Measurements from ENCODE around the gene ATE1. TPM values are rescaled to one million over a fixed set of nuclear protein-coding genes. Genes with fewer than 3 reads are reported as not detected.

Gene ATE1
- total RNA-seq, 1 donor from 2014 or later: 6.9 TPM

DNA sequence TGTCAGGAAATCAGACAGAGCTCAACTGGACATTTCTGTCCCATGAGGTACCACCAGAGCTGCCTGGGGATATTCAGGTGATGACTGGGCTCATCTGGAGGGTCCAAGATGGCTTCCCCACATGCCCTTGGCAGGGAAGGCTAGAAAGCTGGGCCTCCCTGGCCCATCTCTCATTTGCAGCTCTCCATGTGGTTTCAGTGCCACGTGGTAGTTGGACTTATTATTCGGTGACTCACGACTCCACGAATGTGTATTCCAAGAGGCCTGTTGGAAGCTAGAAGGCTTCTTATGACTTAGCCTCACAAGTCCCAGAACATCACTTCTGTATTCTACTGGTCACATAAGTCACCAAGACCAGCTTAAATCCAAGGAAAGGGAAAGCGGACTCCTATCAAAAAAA, 24.4 kb upstream of the ATE1 start:
- Histone ChIP-seq H3K4me3 (no peak overlapping the region), H3K36me3 (peaks cover 0 to 16% of the 10 kb centered on the region in 2 donors), H3K27me3 (no peaks in the 10 kb centered on the region), H3K27ac (no peak overlapping the region), H3K9me3 (no peaks in the 10 kb centered on the region), H3K4me1 (no peaks in the 10 kb centered on the region)
- TF ChIP-seq, protein P1, sequence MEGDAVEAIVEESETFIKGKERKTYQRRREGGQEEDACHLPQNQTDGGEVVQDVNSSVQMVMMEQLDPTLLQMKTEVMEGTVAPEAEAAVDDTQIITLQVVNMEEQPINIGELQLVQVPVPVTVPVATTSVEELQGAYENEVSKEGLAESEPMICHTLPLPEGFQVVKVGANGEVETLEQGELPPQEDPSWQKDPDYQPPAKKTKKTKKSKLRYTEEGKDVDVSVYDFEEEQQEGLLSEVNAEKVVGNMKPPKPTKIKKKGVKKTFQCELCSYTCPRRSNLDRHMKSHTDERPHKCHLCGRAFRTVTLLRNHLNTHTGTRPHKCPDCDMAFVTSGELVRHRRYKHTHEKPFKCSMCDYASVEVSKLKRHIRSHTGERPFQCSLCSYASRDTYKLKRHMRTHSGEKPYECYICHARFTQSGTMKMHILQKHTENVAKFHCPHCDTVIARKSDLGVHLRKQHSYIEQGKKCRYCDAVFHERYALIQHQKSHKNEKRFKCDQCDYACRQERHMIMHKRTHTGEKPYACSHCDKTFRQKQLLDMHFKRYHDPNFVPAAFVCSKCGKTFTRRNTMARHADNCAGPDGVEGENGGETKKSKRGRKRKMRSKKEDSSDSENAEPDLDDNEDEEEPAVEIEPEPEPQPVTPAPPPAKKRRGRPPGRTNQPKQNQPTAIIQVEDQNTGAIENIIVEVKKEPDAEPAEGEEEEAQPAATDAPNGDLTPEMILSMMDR (IDR thresholded peaks at IDR 0.05): no peak
- intact Hi-C loops (cut with DNase I): no loop called here
- no peak for DNase-seq (ENCODE audit: low spot score in 2 of 2)

DNA sequence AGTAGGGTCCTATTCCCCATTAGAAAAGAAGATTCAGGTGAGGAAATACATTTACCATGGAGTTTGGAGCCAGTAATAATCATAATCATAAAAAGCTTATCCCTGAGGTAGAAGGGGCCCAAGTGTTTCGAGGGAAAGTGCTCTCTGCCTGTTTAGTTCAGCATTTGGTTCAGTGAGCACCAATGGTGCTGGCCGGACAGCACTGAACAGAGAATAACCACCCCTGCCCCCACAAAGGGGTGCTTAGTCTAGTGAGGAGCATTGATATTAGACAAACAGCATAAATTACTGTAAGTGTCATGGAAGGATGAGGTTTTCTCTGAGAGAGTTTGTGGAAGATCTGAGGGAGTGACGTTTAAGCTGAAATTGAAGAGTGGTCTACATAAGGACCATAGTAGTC, 21.6 kb upstream of the ATE1 start:
- Histone ChIP-seq H3K9me3 (no peaks in the 10 kb centered on the region), H3K4me3 (no peak overlapping the region), H3K27ac (no peak overlapping the region), H3K36me3 (peaks cover 0 to 6% of the 10 kb centered on the region in 2 donors), H3K27me3 (no peaks in the 10 kb centered on the region), H3K4me1 (no peaks in the 10 kb centered on the region)
- no peak for DNase-seq (ENCODE audit: low spot score in 2 of 2)
- TF ChIP-seq, protein P1 (IDR thresholded peaks at IDR 0.05): no peak
- intact Hi-C loops (cut with DNase I): no loop called here

DNA sequence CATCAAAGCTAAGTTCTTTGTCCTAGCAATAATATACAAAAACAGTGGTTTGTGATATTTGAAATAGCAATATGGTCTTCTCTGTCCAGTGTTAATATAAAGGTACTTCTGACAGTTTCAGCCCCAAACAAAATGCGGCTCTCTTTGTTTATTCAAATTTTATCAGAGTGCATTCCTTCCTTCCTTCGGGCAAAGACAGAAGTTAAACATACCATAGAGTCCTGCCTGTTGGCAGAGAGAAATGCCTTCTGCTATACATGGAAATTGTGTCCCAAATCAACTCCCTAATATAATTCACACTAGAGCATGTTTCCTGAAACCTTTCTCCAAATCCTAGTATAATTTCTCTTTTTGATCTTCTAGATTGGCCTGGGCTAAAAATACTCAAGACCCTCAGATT, 21.2 kb upstream of the ATE1 start:
- intact Hi-C loops (cut with DNase I): no loop called here
- Histone ChIP-seq H3K36me3 (peaks cover 0 to 2% of the 10 kb centered on the region in 2 donors), H3K27ac (no peak overlapping the region), H3K9me3 (no peaks in the 10 kb centered on the region), H3K4me3 (no peak overlapping the region), H3K27me3 (no peaks in the 10 kb centered on the region), H3K4me1 (no peaks in the 10 kb centered on the region)
- TF ChIP-seq, protein P1 (IDR thresholded peaks at IDR 0.05): no peak
- no peak for DNase-seq (ENCODE audit: low spot score in 2 of 2)

DNA sequence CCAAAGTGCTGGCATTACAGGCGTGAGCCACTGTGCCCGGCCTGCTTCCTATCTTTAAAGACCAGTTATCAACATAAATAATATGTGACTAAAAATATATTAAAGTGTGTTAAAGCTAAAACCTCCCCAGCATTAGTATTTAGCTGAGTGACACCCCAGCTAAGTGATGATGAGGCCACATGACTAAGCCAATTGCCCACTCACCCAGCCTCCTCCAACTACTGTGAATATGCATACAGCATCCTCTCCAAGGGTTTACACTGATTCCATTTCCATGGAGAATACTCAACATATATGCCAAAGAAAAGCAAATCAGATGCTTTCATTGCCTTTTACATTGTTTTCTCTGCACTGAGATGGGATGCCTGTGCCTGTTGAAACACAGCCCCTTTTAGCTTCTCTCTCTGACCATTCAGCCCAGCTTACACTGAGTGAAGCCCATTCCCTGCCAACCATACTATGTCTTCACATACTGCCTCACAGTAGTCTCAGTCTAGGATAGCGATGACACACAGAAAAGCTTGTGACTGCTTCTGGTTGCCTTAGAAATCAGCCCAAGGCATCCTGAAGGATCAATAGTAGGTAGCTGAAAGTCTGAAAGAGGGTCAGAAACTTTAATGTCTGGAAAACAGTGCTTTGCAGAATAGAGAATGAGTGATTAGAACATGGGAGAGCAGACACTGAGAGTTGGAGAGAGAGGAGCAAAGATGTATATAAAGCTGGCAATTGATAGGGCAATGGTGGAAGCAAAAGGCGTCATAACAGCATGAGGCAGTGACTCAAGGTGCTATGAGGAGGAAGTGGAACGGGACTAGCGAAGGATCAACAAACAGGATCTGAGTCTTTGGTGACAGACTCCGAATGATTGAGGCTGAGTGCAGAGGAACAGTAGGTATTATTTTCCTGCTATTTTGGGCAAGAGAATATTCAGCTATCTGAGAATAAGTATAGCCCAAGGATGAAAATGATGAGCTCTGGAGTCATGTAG, 19.8 kb upstream of the ATE1 start:
- TF ChIP-seq, protein P1 (IDR thresholded peaks at IDR 0.05): no peak
- no peak overlapping the region for H3K4me3 ChIP-seq
- peaks cover 0 to 4% of the 10 kb centered on the region in 2 donors for H3K4me1 ChIP-seq
- no peaks in the 10 kb centered on the region for H3K27me3 ChIP-seq
- intact Hi-C loops (cut with DNase I): no loop called here
- no peak overlapping the region for H3K27ac ChIP-seq
- DNase-seq (ENCODE audit: low spot score in 2 of 2): no peak
- H3K36me3 ChIP-seq: no peaks in the 10 kb centered on the region
- H3K9me3 ChIP-seq: no peaks in the 10 kb centered on the region

DNA sequence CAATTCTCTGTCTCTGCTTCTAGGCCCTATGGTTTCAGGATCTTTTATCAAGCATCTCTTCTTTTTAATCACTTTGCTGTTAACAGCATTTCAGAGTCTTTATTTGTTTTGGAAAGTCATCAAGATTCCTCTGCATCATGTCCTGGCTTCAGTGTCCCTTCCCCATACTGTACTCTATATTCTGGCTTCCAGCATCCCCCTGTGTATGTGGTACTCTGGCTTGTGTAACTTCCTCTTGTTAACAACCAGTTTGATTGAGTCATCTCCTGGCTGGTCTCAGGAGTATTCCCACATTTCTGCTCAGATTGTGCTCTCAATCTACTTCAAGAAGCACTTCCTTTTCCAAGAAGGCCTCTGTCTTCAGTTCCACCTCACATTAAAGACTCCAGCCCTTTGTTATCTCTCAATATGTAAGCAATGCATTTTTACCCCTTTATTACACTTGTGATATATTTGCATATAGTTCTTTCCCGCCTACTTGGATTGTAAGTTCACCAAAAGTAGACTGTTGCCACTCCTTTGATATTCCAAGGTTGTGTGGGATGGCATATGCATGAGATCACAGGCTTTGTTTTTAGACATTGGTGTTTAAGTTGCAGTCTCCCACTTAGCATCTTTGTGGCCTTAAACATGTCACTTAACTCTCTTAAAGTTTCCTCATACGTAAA, 15.1 kb upstream of the ATE1 start:
- Histone ChIP-seq H3K27ac (peak overlapping the region in 1 of 2 donors; percentile 33), H3K36me3 (no peaks in the 10 kb centered on the region), H3K4me3 (no peak overlapping the region), H3K27me3 (no peaks in the 10 kb centered on the region), H3K4me1 (peaks cover 0 to 4% of the 10 kb centered on the region in 2 donors), H3K9me3 (no peaks in the 10 kb centered on the region)
- TF ChIP-seq, protein P1 (IDR thresholded peaks at IDR 0.05): no peak
- peak in 1 of 2 donors; percentile 62 for DNase-seq (ENCODE audit: low spot score in 2 of 2)
- intact Hi-C loops (cut with DNase I): no loop called here

Measured in ascending aorta (tissue), 2 donors.